ENCODE data around the gene PHACTR1.

PHACTR1 gene

GRCh38 chr6:12818324-12818723 is 101.8 kb downstream of the PHACTR1 start:
- H3K27me3 ChIP-seq (ENCODE audit: insufficient read depth, poor library complexity, severe bottlenecking), result no peaks in the 10 kb centered on the region

GRCh38 chr6:12823847-12824246 is 107.3 kb downstream of the PHACTR1 start:
- Histone ChIP-seq H3K27ac (replicated peaks) (no peak overlapping the region), H3K27me3 (ENCODE audit: insufficient read depth, poor library complexity, severe bottlenecking) (peaks cover 2% of the 10 kb centered on the region), H3K4me3 (replicated peaks; ENCODE audit: insufficient read depth, low read length) (no peak overlapping the region)
- TF ChIP-seq SPI1 (IDR thresholded peaks at IDR 0.05; ENCODE audit: borderline replicate concordance, low read depth), result no peak
- no peak for DNase-seq (ENCODE audit: low read depth in 1 of 2, low spot score in 1 of 2)

More at GRCh38 chr6:12818324-12818723, 101.8 kb downstream of the PHACTR1 start:
- no peak overlapping the region for H3K27ac ChIP-seq (replicated peaks)
- no peak overlapping the region for H3K4me3 ChIP-seq (replicated peaks; ENCODE audit: insufficient read depth, low read length)
- peak; percentile 33 to 71 for DNase-seq (ENCODE audit: low read depth in 1 of 2, low spot score in 1 of 2)
- TF ChIP-seq, protein P1, sequence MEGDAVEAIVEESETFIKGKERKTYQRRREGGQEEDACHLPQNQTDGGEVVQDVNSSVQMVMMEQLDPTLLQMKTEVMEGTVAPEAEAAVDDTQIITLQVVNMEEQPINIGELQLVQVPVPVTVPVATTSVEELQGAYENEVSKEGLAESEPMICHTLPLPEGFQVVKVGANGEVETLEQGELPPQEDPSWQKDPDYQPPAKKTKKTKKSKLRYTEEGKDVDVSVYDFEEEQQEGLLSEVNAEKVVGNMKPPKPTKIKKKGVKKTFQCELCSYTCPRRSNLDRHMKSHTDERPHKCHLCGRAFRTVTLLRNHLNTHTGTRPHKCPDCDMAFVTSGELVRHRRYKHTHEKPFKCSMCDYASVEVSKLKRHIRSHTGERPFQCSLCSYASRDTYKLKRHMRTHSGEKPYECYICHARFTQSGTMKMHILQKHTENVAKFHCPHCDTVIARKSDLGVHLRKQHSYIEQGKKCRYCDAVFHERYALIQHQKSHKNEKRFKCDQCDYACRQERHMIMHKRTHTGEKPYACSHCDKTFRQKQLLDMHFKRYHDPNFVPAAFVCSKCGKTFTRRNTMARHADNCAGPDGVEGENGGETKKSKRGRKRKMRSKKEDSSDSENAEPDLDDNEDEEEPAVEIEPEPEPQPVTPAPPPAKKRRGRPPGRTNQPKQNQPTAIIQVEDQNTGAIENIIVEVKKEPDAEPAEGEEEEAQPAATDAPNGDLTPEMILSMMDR (IDR thresholded peaks at IDR 0.05; ENCODE audit: insufficient read depth, low read length), result no peak
- TF ChIP-seq, protein P2, sequence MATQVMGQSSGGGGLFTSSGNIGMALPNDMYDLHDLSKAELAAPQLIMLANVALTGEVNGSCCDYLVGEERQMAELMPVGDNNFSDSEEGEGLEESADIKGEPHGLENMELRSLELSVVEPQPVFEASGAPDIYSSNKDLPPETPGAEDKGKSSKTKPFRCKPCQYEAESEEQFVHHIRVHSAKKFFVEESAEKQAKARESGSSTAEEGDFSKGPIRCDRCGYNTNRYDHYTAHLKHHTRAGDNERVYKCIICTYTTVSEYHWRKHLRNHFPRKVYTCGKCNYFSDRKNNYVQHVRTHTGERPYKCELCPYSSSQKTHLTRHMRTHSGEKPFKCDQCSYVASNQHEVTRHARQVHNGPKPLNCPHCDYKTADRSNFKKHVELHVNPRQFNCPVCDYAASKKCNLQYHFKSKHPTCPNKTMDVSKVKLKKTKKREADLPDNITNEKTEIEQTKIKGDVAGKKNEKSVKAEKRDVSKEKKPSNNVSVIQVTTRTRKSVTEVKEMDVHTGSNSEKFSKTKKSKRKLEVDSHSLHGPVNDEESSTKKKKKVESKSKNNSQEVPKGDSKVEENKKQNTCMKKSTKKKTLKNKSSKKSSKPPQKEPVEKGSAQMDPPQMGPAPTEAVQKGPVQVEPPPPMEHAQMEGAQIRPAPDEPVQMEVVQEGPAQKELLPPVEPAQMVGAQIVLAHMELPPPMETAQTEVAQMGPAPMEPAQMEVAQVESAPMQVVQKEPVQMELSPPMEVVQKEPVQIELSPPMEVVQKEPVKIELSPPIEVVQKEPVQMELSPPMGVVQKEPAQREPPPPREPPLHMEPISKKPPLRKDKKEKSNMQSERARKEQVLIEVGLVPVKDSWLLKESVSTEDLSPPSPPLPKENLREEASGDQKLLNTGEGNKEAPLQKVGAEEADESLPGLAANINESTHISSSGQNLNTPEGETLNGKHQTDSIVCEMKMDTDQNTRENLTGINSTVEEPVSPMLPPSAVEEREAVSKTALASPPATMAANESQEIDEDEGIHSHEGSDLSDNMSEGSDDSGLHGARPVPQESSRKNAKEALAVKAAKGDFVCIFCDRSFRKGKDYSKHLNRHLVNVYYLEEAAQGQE (IDR thresholded peaks at IDR 0.05; ENCODE audit: insufficient replicate concordance, low read depth), result no peak
- TF ChIP-seq SPI1 (IDR thresholded peaks at IDR 0.05; ENCODE audit: borderline replicate concordance, low read depth) (no peak), GABPA (IDR thresholded peaks at IDR 0.05; ENCODE audit: low read depth) (no peak), POLR2AphosphoS5 (IDR thresholded peaks at IDR 0.05; ENCODE audit: low read depth) (no peak)

DNA sequence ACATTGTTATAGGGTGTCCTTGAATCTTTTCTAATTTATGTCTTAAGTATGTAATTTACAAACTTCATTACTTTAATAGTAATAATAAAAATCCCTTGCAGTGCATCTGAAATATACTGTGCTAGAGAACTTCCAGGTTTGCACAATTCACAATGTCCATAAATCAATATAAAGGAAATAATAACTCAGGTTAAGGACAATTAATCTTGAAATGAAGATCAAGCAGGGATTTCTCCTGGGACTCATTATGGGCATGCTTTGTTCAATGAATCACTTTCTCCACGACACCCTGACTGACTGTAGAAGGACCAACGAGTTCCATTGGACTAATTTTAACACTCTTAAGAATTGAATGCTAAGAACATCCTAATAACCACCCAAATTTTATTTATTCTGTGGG is 110.0 kb downstream of the PHACTR1 start:
- DNase-seq (ENCODE audit: low read depth in 1 of 2, low spot score in 1 of 2), result no peak
- Histone ChIP-seq H3K27me3 (ENCODE audit: insufficient read depth, poor library complexity, severe bottlenecking) (peaks cover 2% of the 10 kb centered on the region), H3K27ac (replicated peaks) (no peak overlapping the region), H3K4me3 (replicated peaks; ENCODE audit: insufficient read depth, low read length) (no peak overlapping the region)
- no peak for TF ChIP-seq SPI1 (IDR thresholded peaks at IDR 0.05; ENCODE audit: borderline replicate concordance, low read depth)
- no peak for TF ChIP-seq POLR2AphosphoS5 (IDR thresholded peaks at IDR 0.05; ENCODE audit: low read depth)
- no peak for TF ChIP-seq GABPA (IDR thresholded peaks at IDR 0.05; ENCODE audit: low read depth)
- TF ChIP-seq, protein P1 (IDR thresholded peaks at IDR 0.05; ENCODE audit: insufficient read depth, low read length), result no peak
- TF ChIP-seq, protein P2 (IDR thresholded peaks at IDR 0.05; ENCODE audit: insufficient replicate concordance, low read depth), result no peak

DNA sequence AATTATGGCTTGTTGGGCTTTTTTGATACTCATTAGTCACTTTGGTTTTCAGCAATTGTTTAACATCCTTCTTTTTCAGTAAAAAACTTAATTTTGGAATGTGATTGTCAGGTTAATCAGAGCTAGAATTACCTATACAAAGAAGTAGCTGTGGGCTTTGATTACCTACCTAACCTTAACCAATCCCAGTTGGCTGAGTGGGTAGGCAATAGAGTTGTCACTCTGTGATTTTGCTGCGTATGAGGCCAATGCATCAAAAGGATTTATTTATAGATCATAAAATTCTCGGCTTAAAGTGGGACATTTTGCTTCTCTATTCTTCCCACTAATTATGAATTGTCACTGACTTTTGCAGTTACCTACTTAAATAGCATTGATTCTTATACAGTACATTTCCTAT is 111.4 kb downstream of the PHACTR1 start:
- Histone ChIP-seq H3K27ac (replicated peaks) (no peak overlapping the region), H3K4me3 (replicated peaks; ENCODE audit: insufficient read depth, low read length) (no peak overlapping the region), H3K27me3 (ENCODE audit: insufficient read depth, poor library complexity, severe bottlenecking) (peaks cover 2% of the 10 kb centered on the region)
- no peak for DNase-seq (ENCODE audit: low read depth in 1 of 2, low spot score in 1 of 2)
- no peak for TF ChIP-seq POLR2AphosphoS5 (IDR thresholded peaks at IDR 0.05; ENCODE audit: low read depth)
- TF ChIP-seq, protein P1 (IDR thresholded peaks at IDR 0.05; ENCODE audit: insufficient read depth, low read length), result no peak
- no peak for TF ChIP-seq SPI1 (IDR thresholded peaks at IDR 0.05; ENCODE audit: borderline replicate concordance, low read depth)
- no peak for TF ChIP-seq GABPA (IDR thresholded peaks at IDR 0.05; ENCODE audit: low read depth)
- TF ChIP-seq, protein P2 (IDR thresholded peaks at IDR 0.05; ENCODE audit: insufficient replicate concordance, low read depth), result no peak
